LNCAP (cell line): ENCODE results near the gene GOLGA7B.
A peak's percentile ranks its signal among the peaks of the same experiment; 100 is the strongest.

Source experiments
- CTCF ChIP-seq: fragments of 450-650 bp; IDR thresholded peaks from 2 replicates; pipeline ENCODE4 v1.5.1; 2017; ENCODE audit warnings: mild to moderate bottlenecking

GOLGA7B gene

GRCh38 chr10:97865488-97865887 lies 15.8 kb downstream of the GOLGA7B start:
- no peak for TF ChIP-seq CTCF

GRCh38 chr10:97866524-97867219 lies 17.0 kb downstream of the GOLGA7B start:
- no peak for TF ChIP-seq CTCF

- TF ChIP-seq CTCF = no peak
Measured at GRCh38 chr10:97867220-97867800, 17.7 kb downstream of the GOLGA7B start.

GRCh38 chr10:97868134-97868685 lies 18.6 kb downstream of the GOLGA7B start:
- TF ChIP-seq CTCF = no peak

- TF ChIP-seq CTCF = peak; percentile 85
Measured at GRCh38 chr10:97869091-97870042, 19.7 kb downstream of the GOLGA7B start.

- TF ChIP-seq CTCF = no peak
Measured at GRCh38 chr10:97870990-97871389, 21.3 kb downstream of the GOLGA7B start.

- TF ChIP-seq CTCF = no peak
Measured at GRCh38 chr10:97873569-97873968, 23.9 kb downstream of the GOLGA7B start.
